Endothelial cell of umbilical vein (primary cell): ENCODE data around the gene SIPA1L3. TPM values are rescaled to one million over a fixed set of nuclear protein-coding genes. Genes with fewer than 3 reads are reported as not detected.

Source experiments
- BruUV-seq: library from RNA; stranded (reverse); fragments of 400-500 nt; replicated peaks from 2 replicates; lab custom pipeline; 2021; lab: Mats Ljungman, UMichigan
- CTCF ChIA-PET: fragments of 300-600, 350-600 bp; sonication (Branson Sonifier 250); formaldehyde crosslinking; loops from one replicate; lab custom pipeline; 2021; ENCODE audit warnings: antibody characterized with exemption, inconsistent platforms; lab: Charles Lee
- POLR2A ChIA-PET: fragments of 300-600, 350-600 bp; sonication (Branson Sonifier 250); formaldehyde crosslinking; loops from one replicate; lab custom pipeline; 2021; ENCODE audit warnings: antibody characterized with exemption, inconsistent platforms; lab: Charles Lee
- DNase-seq: peaks from one replicate; pipeline ENCODE4 v3.0.0-alpha.2; 2011; ENCODE audit warnings: low read depth, low spot score
- FAIRE-seq: peaks from 2 replicates; lab custom pipeline; 2011; peaks lifted over from hg19 to GRCh38; lab: Jason Lieb, UNC
- H2AFZ ChIP-seq: 2 replicates; pipeline ENCODE4 v1.6.0; 2012; ENCODE audit warnings: low read depth, low read length, control low read depth, inconsistent platforms
- H3K27ac ChIP-seq: 2 replicates; pipeline ENCODE4 v1.5.1; 2011; ENCODE audit warnings: low read depth, mild to moderate bottlenecking, control low read depth, low read length, moderate library complexity; ENCODE audit not compliant: insufficient read depth
- H3K27me3 ChIP-seq, 2 experiments: 2 replicates each; pipeline versions ENCODE4 v1.6.0 to v1.6.1; 2011; ENCODE audit warnings: low read length in 2 of 2, mixed read lengths in 1 of 2; ENCODE audit not compliant: control insufficient read depth in 2 of 2, insufficient read depth in 2 of 2
- H3K36me3 ChIP-seq, 2 experiments: 2 replicates in 1 of 2; 3 replicates in 1 of 2; pipeline ENCODE4 v1.5.1; 2011; ENCODE audit warnings: low read length in 2 of 2, mild to moderate bottlenecking in 1 of 2, moderate library complexity in 1 of 2; ENCODE audit not compliant: control insufficient read depth in 2 of 2, insufficient read depth in 2 of 2; ENCODE audit errors: extremely low read depth in 1 of 2
- H3K4me1 ChIP-seq: 3 replicates; pipeline ENCODE4 v1.5.1; 2011; ENCODE audit warnings: mild to moderate bottlenecking, low read length; ENCODE audit not compliant: control insufficient read depth, insufficient read depth; ENCODE audit errors: extremely low read depth
- H3K4me2 ChIP-seq: 2 replicates; pipeline ENCODE4 v1.6.1; 2011; ENCODE audit warnings: low read length, control low read depth, mixed read lengths; ENCODE audit not compliant: insufficient read depth
- H3K4me3 ChIP-seq, 3 experiments: fragments of 200-600 bp in 1 of 3; sonication (generic), shearing (Covaris generic) in 1 of 3; replicated peaks in 1 of 3; 2 replicates each; pipeline ENCODE4 v1.5.1; 2011 to 2016; ENCODE audit warnings: control low read depth in 3 of 3, low read length in 3 of 3, mild to moderate bottlenecking in 2 of 3, inconsistent platforms in 1 of 3, low read depth in 1 of 3, moderate library complexity in 1 of 3; ENCODE audit not compliant: insufficient read depth in 1 of 3
- H3K79me2 ChIP-seq: 2 replicates; pipeline ENCODE4 v1.6.0; 2012; ENCODE audit warnings: low read length, inconsistent platforms; ENCODE audit not compliant: control insufficient read depth, insufficient read depth
- H3K9ac ChIP-seq: replicated peaks from 2 replicates; pipeline ENCODE3; 2011; ENCODE audit warnings: low read length, control low read depth; ENCODE audit not compliant: insufficient read depth; ENCODE audit errors: extremely low read depth
- H3K9me1 ChIP-seq: replicated peaks from 3 replicates; pipeline ENCODE4 v1.6.0; 2011; ENCODE audit warnings: mild to moderate bottlenecking, low read length; ENCODE audit not compliant: control insufficient read depth, insufficient read depth; ENCODE audit errors: extremely low read depth
- H3K9me3 ChIP-seq: replicated peaks from 2 replicates; pipeline ENCODE4 v1.5.1; 2012; ENCODE audit warnings: low read length, inconsistent platforms; ENCODE audit not compliant: control insufficient read depth, insufficient read depth
- H4K20me1 ChIP-seq: replicated peaks from 2 replicates; pipeline ENCODE3; 2011; ENCODE audit warnings: mild to moderate bottlenecking, low read length; ENCODE audit not compliant: control insufficient read depth, insufficient read depth; ENCODE audit errors: extremely low read depth
- CTCF ChIP-seq, 2 donors: IDR thresholded peaks; 1 replicate in 1 of 2; 2 replicates in 1 of 2; pipeline ENCODE4 v1.5.1; 2011; ENCODE audit warnings: low read length in 2 of 2, mild to moderate bottlenecking in 2 of 2, moderate library complexity in 2 of 2, control low read depth in 1 of 2, inconsistent platforms in 1 of 2, low read depth in 1 of 2; ENCODE audit not compliant: insufficient read depth in 1 of 2; ENCODE audit errors: extremely low read depth in 1 of 2
- EZH2 ChIP-seq: IDR thresholded peaks from 2 replicates; pipeline ENCODE4 v1.6.1; 2012; ENCODE audit warnings: borderline replicate concordance, low read depth, mild to moderate bottlenecking, moderate library complexity, low read length, inconsistent platforms; ENCODE audit not compliant: severe bottlenecking
- FOS ChIP-seq: IDR thresholded peaks from 2 replicates; pipeline ENCODE4 v1.6.1; 2011; ENCODE audit warnings: mild to moderate bottlenecking, low read length, moderate library complexity, borderline replicate concordance; ENCODE audit not compliant: insufficient read depth
- GATA2 ChIP-seq: IDR thresholded peaks from 2 replicates; pipeline ENCODE4 v1.7.0; 2011; ENCODE audit warnings: low read depth, mild to moderate bottlenecking, moderate library complexity, mixed read lengths, low read length; ENCODE audit not compliant: insufficient read length, insufficient read depth
- JUN ChIP-seq: IDR thresholded peaks from 2 replicates; pipeline ENCODE4 v1.6.1; 2011; ENCODE audit warnings: borderline replicate concordance, low read depth; ENCODE audit not compliant: insufficient read length, insufficient read depth
- MAX ChIP-seq: IDR thresholded peaks from 2 replicates; pipeline ENCODE4 v1.6.1; 2011; ENCODE audit not compliant: insufficient read depth, insufficient read length
- MYC ChIP-seq: IDR thresholded peaks from one replicate; pipeline ENCODE4 v1.6.1; 2011; ENCODE audit warnings: mild to moderate bottlenecking, low read depth, low read length
- POLR2A ChIP-seq: IDR thresholded peaks from 2 replicates; pipeline ENCODE4 v1.6.1; 2012; ENCODE audit warnings: low read depth, mild to moderate bottlenecking, control low read depth, low read length
- POLR2AphosphoS5 ChIP-seq: IDR thresholded peaks from 2 replicates; pipeline ENCODE4 v1.6.1; 2012; ENCODE audit warnings: low read depth, mild to moderate bottlenecking, control low read depth, low read length, moderate library complexity; ENCODE audit not compliant: insufficient read depth
- dilution Hi-C: fragments of 300-500 bp; cut with MboI; formaldehyde crosslinking; loops from one replicate; pipeline ENCODE4 v1.15.0; 2019; ENCODE audit warnings: low sequenced_read_pairs; ENCODE audit not compliant: extremely low pct_ligation_motif_present
- intact Hi-C: fragments of 100-400 bp; cut with micrococcal nuclease; formaldehyde crosslinking; loops from one replicate; pipeline ENCODE4 v1.10.0; 2022
- polyA plus RNA-seq, 4 experiments: library from polyadenylated mRNA; depleted of rRNA in 3 of 4; stranded (reverse) in 3 of 4; unstranded in 1 of 4; fragments of >200 nt; gene quantifications; 2 replicates each; pipeline versions ENCODE4 v1.2.1 to v1.2.3, GENCODE V29; 2011 to 2012; ENCODE audit warnings: missing spikeins in 1 of 4
- total RNA-seq: library from RNA; stranded (reverse); gene quantifications from 2 replicates; pipeline ENCODE4 v1.2.3, GENCODE V29; 2021

Gene SIPA1L3
- total and polyA plus RNA-seq, 2 donors (not counting 3 experiments of a cell fraction or from before 2014, with no cell fraction given) = 14.2 to 47.2 TPM

- H3K9ac ChIP-seq = no peak overlapping the region
- POLR2A ChIA-PET = no interaction called here
- H3K36me3 ChIP-seq = no peaks in the 10 kb centered on the region
- no peaks in the 10 kb centered on the region for H3K27me3 ChIP-seq
- dilution Hi-C loops = no loop called here
- no peak overlapping the region for H3K4me3 ChIP-seq
- H3K27ac ChIP-seq = no peak overlapping the region
- CTCF ChIA-PET = interaction anchor here (1.2 kb wide), 1 partner anchor 44 kb away, joined by 3 read pairs; no protein-coding TSS in a partner anchor
- H4K20me1 ChIP-seq = no peaks in the 10 kb centered on the region
- no peak overlapping the region for H3K4me2 ChIP-seq
- no peak for DNase-seq
- H3K79me2 ChIP-seq = peaks cover 56% of the 10 kb centered on the region
- H3K4me1 ChIP-seq = no peaks in the 10 kb centered on the region
- BruUV-seq = no TSS peak
- no peaks in the 10 kb centered on the region for H3K9me3 ChIP-seq
- no peak for FAIRE-seq
- intact Hi-C loops = no loop called here
- H2AFZ ChIP-seq = no peak overlapping the region
- no peaks in the 10 kb centered on the region for H3K9me1 ChIP-seq
- TF ChIP-seq MAX = no peak
These were observed 39.1 kb downstream of the SIPA1L3 start for GRCh38 chr19:37946132-37946531.

DNA sequence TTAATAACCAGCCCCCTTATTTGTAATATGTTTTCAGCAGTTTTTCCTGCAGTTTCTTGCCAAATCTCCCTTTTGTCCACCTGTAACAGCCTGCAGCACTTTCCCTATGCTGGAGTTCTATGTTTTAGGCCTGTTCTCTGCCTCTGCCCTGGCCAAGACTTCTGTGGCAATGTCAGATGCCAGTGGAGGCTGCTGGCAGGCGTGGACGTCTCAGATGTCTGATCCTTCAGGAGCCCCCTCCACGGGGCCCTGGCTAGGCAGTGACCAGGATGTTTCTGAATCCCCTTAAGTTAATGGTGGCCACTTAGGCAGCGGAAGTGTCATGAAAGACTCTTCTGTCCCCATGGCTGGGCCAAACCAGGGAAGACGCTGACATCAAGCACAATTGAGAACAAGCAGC, 40.8 kb downstream of the SIPA1L3 start:
- ChIA-PET CTCF (interaction anchor here (1.2 kb wide), 1 partner anchor 16 kb away, joined by 3 read pairs; no protein-coding TSS in a partner anchor), POLR2A (no interaction called here)
- H3K36me3 ChIP-seq = no peaks in the 10 kb centered on the region
- intact Hi-C loops (no loop called here), dilution Hi-C loops (no loop called here)
- no peaks in the 10 kb centered on the region for H3K9me1 ChIP-seq
- BruUV-seq = no TSS peak
- no peak overlapping the region for H3K4me3 ChIP-seq
- H3K4me1 ChIP-seq = no peaks in the 10 kb centered on the region
- no peak overlapping the region for H3K9ac ChIP-seq
- no peaks in the 10 kb centered on the region for H3K27me3 ChIP-seq
- FAIRE-seq = no peak
- no peak for TF ChIP-seq EZH2
- no peak for TF ChIP-seq GATA2
- TF ChIP-seq CTCF (IDR thresholded peaks at IDR 0.05; ENCODE audit: extremely low read depth in 1 of 2, insufficient read depth in 1 of 2, low read depth in 1 of 2, low read length in 2 of 2) = no peak
- TF ChIP-seq POLR2A = no peak
- no peak for TF ChIP-seq MAX
- TF ChIP-seq POLR2AphosphoS5 = no peak
- no peak for TF ChIP-seq JUN
- TF ChIP-seq FOS = no peak
- TF ChIP-seq MYC = no peak
- no peak overlapping the region for H3K4me2 ChIP-seq
- H3K9me3 ChIP-seq = no peaks in the 10 kb centered on the region
- no peaks in the 10 kb centered on the region for H4K20me1 ChIP-seq
- H2AFZ ChIP-seq = no peak overlapping the region
- peaks cover 49% of the 10 kb centered on the region for H3K79me2 ChIP-seq
- H3K27ac ChIP-seq = no peak overlapping the region
- no peak for DNase-seq
